Naive B cell (primary cell): ENCODE data around the gene CENPX. TPM values are rescaled to one million over a fixed set of nuclear protein-coding genes. Genes with fewer than 3 reads are reported as not detected.

ENCODE experiments used
- ATAC-seq, 2 donors: fragments of 150-1000 bp; cut with Tn5 transposase; 2 replicates each; pipeline ENCODE4 v1.10.0; 2021; ENCODE audit warnings: low read depth in 2 of 2, mild to moderate bottlenecking in 2 of 2, moderate library complexity in 2 of 2
- DNase-seq: peaks from one replicate; pipeline ENCODE4 v3.0.0; 2022
- H3K27ac Mint-ChIP-seq, 6 donors: one replicate each; pipeline ENCODE4 v1.8.0; 2020 to 2022; ENCODE audit warnings: mild to moderate bottlenecking in 6 of 6, mixed read lengths in 6 of 6, moderate library complexity in 5 of 6, inconsistent platforms in 2 of 6
- H3K27me3 Mint-ChIP-seq, 3 donors: one replicate each; pipeline ENCODE4 v1.8.0; 2021 to 2022; ENCODE audit warnings: mixed read lengths in 3 of 3, mild to moderate bottlenecking in 1 of 3
- H3K36me3 Mint-ChIP-seq, 2 donors: one replicate each; pipeline ENCODE4 v1.8.0; 2020 to 2022; ENCODE audit warnings: mixed read lengths in 2 of 2, inconsistent platforms in 1 of 2, mild to moderate bottlenecking in 1 of 2
- H3K4me1 Mint-ChIP-seq, 3 donors: one replicate each; pipeline ENCODE4 v1.8.0; 2020 to 2022; ENCODE audit warnings: mixed read lengths in 3 of 3, inconsistent platforms in 1 of 3, mild to moderate bottlenecking in 1 of 3, moderate library complexity in 1 of 3
- H3K4me3 Mint-ChIP-seq, 8 donors: one replicate each; pipeline ENCODE4 v1.8.0; 2020 to 2022; ENCODE audit warnings: mild to moderate bottlenecking in 8 of 8, mixed read lengths in 8 of 8, moderate library complexity in 8 of 8, inconsistent platforms in 2 of 8
- H3K9me3 Mint-ChIP-seq, 7 donors: one replicate each; pipeline ENCODE4 v1.8.0; 2020 to 2022; ENCODE audit warnings: mixed read lengths in 7 of 7, mild to moderate bottlenecking in 5 of 7, inconsistent platforms in 2 of 7, moderate library complexity in 1 of 7
- polyA plus RNA-seq, 6 donors: library from polyadenylated mRNA; unstranded; fragments of 300-500 nt; fragmentation: Illumina TruSeq; gene quantifications; one replicate each; pipeline ENCODE4 v1.2.3, GENCODE V29; 2021; ENCODE audit warnings: low read depth in 6 of 6

Gene CENPX
- polyA plus RNA-seq, 6 donors from 2014 or later: 52.6 to 77.6 (median 58.3) TPM

DNA sequence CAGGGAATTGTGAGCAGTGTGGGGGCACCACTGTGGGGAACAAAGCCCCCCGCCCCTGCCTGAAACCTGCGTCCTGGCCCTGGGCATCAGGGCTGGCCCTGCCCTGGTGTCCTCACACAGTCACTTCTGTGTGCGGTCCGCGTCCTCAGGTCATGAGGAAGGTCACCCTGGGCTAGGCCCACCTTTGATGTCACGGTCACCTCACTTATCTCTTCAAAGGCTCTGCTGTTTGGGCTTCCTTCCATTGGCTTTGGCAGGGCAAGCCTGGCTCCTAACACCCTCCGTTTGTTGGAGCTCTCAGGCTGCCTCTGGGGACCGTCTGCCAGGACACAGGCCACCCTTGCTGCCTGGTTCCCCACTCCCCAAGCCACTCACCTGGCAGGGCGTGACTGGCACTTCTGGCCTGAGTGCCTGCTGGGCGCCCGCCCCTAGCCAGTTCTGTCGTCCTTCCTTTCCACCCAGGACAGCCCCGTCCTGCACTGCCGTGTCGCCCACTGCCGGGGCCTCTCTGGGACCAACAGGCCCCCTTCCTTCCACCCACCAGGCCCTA, 8.8 kb downstream of the CENPX start:
- no peak overlapping the region for H3K4me3 Mint-ChIP-seq
- no peaks in the 10 kb centered on the region for H3K27me3 Mint-ChIP-seq
- ATAC-seq (no peak), DNase-seq (no peak)
- no peaks in the 10 kb centered on the region for H3K4me1 Mint-ChIP-seq
- H3K27ac Mint-ChIP-seq: no peak overlapping the region
- H3K36me3 Mint-ChIP-seq: no peaks in the 10 kb centered on the region
- no peaks in the 10 kb centered on the region for H3K9me3 Mint-ChIP-seq

DNA sequence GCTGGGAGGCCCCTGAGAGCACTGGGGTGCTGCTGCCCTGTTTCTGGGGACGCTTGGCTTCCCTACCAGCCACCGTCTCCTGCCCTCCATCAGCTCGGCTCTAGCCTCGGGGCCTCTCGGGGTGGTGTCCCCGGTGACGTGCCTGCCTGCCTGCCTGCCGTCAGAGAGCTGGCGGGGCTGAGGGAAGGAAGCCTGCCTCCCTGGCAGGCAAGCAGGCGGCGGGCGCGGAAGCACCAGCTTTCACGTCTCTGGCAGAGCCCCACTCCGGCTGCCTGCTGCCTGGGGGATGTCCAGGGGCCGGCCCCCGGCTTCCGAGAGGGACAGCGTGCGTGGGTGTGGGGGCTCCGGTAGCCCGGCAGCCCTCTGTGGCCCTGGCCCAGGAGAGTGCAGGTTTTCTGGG, 9.3 kb downstream of the CENPX start:
- no peaks in the 10 kb centered on the region for H3K9me3 Mint-ChIP-seq
- DNase-seq (no peak), ATAC-seq (no peak)
- H3K4me3 Mint-ChIP-seq: no peak overlapping the region
- no peak overlapping the region for H3K27ac Mint-ChIP-seq
- no peaks in the 10 kb centered on the region for H3K36me3 Mint-ChIP-seq
- H3K27me3 Mint-ChIP-seq: no peaks in the 10 kb centered on the region
- H3K4me1 Mint-ChIP-seq: no peaks in the 10 kb centered on the region

DNA sequence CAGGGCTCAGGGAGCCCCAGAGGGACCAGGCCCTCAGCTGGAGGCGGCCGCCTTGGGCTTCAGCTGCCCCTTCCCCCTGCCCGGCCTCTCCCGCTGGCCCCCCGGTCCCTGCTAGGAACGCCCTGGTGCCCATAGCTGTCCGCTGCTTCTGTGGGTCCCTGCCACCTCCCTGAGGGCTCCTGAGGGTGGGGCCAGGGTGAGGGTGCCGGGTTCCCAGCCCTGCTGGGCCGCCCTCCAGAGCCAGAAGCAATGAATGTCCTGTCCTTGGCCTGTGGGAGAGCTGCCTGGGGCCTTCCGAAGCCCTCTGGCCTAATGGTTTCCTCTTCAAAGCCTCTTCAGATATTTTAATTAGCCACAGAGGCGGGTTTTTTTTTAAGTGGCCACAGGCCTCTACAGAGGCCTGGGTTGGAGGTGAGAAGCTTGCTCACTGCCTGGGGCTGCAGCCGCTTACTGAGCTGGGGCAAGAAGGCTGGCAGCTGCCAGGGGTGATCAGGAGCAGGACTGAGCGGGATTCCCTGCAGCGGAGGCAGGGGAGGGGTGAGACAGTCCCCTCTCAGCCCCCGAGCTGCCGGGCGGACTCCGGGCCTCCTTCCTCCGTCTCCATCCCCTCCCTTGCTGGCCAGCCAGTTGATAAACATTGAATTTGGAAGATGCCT, 9.9 kb downstream of the CENPX start:
- Mint-ChIP-seq H3K4me1 (no peaks in the 10 kb centered on the region), H3K27me3 (no peaks in the 10 kb centered on the region), H3K27ac (no peak overlapping the region), H3K9me3 (no peaks in the 10 kb centered on the region), H3K36me3 (no peaks in the 10 kb centered on the region), H3K4me3 (no peak overlapping the region)
- DNase-seq: no peak
- no peak for ATAC-seq

DNA sequence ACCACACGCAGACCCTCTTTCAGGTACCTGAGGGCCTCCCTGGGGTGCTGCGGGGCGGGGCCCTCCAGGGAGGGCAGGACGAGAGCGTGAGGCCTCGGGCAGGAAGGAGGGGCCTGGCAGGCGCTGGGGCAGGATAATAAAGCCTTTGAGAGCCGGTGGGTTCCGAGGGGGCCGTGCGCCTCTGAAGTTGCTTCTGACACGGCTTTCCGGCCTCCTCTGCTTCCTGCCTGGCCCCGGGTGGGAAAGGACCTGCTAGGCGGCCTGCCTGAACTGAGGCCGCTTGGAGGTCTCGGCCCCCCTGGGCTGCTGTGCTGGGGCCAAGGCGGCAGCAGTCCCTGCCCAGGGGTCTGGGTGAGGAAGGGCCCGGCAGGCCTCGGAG, 10.4 kb downstream of the CENPX start:
- Mint-ChIP-seq H3K9me3 (no peaks in the 10 kb centered on the region), H3K36me3 (no peaks in the 10 kb centered on the region), H3K27ac (no peak overlapping the region), H3K27me3 (no peaks in the 10 kb centered on the region), H3K4me3 (no peak overlapping the region), H3K4me1 (no peaks in the 10 kb centered on the region)
- no peak for DNase-seq
- no peak for ATAC-seq

DNA sequence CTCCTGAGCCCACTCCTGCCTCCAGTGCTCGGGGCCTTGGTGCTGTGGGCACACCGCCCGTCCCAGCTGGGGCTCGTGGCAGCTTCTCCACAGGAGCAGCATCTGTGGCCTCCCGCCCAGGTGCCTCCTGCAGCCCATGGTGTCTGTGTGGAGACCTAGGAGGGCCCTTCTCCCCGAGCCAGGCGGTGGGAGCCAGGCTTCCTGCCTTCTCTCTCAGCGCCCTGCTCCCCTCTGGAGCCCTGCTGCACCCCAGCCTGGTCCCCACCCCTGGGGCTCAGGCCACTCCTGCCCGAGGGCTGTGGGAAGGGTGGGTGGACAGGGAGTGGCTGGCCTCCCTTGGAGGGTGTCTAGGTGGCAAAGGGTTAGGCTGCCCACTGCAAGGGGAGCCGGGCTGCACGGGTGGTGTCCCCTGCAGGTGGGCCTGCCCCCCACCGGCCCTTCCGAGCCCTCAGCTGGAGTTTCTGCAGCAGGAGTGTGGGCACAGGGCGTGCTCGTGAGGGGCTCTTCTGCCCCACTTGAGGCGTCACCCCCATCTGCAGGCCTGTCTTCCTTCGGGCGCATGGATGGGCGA, 11.0 kb downstream of the CENPX start:
- no peak for ATAC-seq
- no peaks in the 10 kb centered on the region for H3K27me3 Mint-ChIP-seq
- H3K4me1 Mint-ChIP-seq: no peaks in the 10 kb centered on the region
- H3K27ac Mint-ChIP-seq: no peak overlapping the region
- H3K9me3 Mint-ChIP-seq: no peaks in the 10 kb centered on the region
- no peak overlapping the region for H3K4me3 Mint-ChIP-seq
- no peaks in the 10 kb centered on the region for H3K36me3 Mint-ChIP-seq
- DNase-seq: no peak

DNA sequence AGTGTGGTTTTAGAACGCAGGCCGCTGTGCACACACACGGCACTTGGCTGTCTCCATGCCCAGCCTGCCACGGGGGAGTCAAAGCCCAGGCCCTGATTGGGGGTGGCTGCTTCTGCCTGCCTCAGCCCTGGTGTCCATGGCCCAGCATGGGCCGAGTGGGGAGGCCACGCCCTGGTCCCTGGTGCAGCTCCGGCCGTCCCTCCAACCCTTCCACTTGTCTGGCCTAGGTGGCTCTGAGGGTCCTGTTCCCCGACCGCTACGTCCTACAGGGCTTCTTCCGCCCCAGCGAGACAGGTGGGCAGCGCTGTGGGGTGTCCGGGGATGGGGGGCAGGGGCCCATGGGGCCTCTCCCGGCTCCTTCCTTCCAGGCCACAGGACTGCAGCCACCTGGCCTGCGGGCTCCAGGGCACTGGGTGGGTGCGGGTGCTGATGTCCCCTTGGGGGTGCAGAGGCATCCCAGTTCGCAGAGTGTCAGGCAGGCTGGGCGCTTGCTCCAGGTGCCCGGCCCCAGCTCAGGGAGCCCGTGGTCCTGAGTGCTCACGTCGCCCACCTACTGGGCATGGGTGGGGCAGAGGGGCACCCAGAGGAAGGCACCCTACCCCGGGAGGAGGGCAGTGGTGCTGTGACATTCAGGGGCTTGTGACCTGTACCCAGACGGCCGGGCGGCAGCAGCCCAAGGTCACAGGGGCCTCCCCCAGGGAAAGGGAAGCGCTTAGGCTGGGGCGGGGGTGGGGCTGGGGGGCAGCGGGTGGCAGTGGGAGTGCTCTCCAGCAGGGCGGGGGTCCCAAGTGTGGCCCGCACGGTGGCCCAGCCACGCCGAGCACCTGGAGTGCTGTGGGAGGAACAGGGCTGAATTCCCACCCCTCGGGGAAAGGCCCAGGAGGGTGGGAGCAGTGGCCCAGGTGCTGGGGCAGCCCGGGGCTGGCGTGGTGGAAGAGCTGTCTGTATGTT, 11.8 kb downstream of the CENPX start:
- H3K27me3 Mint-ChIP-seq: no peaks in the 10 kb centered on the region
- ATAC-seq (no peak), DNase-seq (no peak)
- H3K4me3 Mint-ChIP-seq: no peak overlapping the region
- H3K36me3 Mint-ChIP-seq: no peaks in the 10 kb centered on the region
- no peaks in the 10 kb centered on the region for H3K4me1 Mint-ChIP-seq
- no peak overlapping the region for H3K27ac Mint-ChIP-seq
- H3K9me3 Mint-ChIP-seq: no peaks in the 10 kb centered on the region

DNA sequence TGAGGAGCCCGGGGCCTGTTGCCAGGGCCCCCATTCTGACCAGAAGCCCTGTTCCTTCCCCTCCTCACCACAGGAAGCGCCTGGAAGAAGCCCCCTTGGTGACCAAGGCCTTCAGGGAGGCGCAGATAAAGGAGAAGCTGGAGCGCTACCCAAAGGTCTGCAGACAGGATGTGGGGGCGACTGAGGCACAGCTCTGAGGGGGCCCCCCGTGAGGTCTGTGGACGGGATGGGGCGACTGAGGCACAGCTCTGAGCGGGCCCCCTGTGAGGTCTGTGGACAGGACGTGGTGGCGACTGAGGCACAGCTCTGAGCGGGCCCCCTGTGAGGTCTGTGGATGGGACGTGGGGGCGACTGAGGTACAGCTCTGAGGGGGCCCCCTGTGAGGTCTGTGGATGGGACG, 13.3 kb downstream of the CENPX start:
- H3K36me3 Mint-ChIP-seq: no peaks in the 10 kb centered on the region
- no peaks in the 10 kb centered on the region for H3K27me3 Mint-ChIP-seq
- DNase-seq (no peak), ATAC-seq (no peak)
- H3K4me1 Mint-ChIP-seq: no peaks in the 10 kb centered on the region
- no peak overlapping the region for H3K27ac Mint-ChIP-seq
- H3K4me3 Mint-ChIP-seq: no peak overlapping the region
- H3K9me3 Mint-ChIP-seq: no peaks in the 10 kb centered on the region

DNA sequence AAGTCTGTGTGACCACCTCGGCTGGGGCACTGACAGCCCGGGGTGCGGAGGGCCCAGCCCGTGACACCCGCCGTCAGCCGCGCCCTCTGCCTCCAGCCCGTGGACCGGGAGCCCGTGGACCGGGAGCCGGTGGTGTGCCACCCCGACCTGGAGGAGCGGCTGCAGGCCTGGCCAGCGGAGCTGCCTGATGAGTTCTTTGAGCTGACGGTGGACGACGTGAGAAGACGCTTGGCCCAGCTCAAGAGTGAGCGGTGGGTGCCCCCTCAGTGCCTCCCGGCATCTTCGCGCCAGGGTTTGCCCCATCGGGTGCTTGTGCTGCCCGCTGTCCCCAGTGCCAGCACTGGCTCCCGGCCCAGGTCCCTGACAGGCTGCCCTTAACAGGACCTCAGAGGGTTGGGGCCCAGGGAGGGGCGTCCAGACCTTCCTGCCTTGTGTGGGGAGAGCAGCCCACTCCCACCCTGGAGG, 13.7 kb downstream of the CENPX start:
- no peaks in the 10 kb centered on the region for H3K4me1 Mint-ChIP-seq
- no peaks in the 10 kb centered on the region for H3K9me3 Mint-ChIP-seq
- no peak for ATAC-seq
- DNase-seq: no peak
- no peak overlapping the region for H3K4me3 Mint-ChIP-seq
- no peaks in the 10 kb centered on the region for H3K36me3 Mint-ChIP-seq
- H3K27me3 Mint-ChIP-seq: no peaks in the 10 kb centered on the region
- H3K27ac Mint-ChIP-seq: no peak overlapping the region

DNA sequence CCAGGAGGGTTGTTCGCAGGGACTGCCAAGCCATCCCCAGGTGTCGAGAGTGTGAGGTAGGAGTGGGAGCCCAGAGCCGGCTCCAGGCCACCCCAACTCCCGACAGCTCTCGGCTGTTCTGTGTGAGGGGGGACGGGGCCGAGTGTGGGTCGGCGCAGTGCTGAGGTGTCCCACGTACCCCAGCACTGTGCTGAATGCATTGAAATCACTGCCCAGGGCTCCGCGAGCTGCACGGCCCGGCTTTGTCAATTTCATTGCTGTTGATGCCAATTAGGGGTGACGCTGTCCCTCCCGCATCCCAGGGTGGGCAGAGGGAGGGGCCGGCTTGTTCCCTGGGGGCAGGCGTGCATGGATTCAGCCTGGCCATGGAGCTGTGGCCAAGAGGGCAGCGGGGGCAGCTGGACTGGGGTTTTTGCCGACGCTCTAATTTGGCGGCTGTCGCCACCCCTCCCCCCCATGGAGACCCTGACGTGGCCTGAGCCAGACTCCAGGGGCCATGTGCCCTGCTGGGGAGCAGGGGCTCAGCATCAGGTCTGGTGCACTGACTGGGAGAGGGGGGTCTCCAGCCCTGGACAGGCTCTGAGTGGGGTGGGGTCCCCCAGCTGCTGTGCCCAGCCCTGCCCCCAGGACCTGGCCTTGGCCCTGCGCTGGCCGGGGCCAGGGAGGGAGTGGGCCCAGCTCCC, 14.3 kb downstream of the CENPX start:
- Mint-ChIP-seq H3K4me3 (no peak overlapping the region), H3K27me3 (no peaks in the 10 kb centered on the region), H3K36me3 (no peaks in the 10 kb centered on the region), H3K4me1 (no peaks in the 10 kb centered on the region), H3K27ac (no peak overlapping the region), H3K9me3 (no peaks in the 10 kb centered on the region)
- ATAC-seq (no peak), DNase-seq (no peak)

DNA sequence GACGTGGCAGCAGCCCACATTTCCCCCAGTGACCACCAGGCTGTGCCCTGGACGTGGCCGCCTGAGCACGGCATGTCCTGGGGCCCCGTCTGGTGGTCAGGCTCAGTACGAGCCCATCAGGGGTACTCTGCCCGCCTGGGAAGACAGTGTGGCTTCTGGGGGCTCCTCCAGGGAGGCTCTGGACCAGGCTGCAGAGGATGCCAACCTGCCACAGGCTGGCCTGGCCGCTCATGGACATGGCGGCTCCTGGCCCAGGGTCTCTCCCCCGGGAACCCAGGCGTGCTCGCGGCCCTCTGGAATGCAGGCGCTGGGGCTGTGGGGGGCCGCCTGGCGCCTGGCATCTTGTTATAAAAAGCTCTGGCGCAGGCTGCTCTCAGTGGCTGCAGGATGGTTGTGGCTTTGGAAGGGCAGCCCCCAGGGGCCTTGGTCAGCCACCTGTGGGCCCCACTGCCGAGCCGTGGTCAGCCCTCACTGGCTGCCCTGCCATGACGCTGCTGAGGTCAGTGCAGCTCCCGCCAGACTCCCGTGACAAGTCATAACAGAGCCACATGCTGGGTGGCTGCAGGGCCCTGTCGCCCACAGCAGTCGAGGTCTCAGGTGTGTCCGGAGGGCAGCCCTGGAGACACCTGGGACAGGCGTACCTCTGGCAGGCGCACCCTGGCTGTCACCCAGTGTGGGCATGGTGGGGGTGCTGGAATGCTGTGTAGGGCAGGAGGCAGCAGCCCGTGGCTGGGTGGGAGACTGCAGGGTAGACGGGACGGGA, 15.0 kb downstream of the CENPX start:
- H3K27ac Mint-ChIP-seq: no peak overlapping the region
- no peak for ATAC-seq
- no peaks in the 10 kb centered on the region for H3K9me3 Mint-ChIP-seq
- no peaks in the 10 kb centered on the region for H3K36me3 Mint-ChIP-seq
- DNase-seq: no peak
- no peaks in the 10 kb centered on the region for H3K4me1 Mint-ChIP-seq
- H3K4me3 Mint-ChIP-seq: no peak overlapping the region
- no peaks in the 10 kb centered on the region for H3K27me3 Mint-ChIP-seq

DNA sequence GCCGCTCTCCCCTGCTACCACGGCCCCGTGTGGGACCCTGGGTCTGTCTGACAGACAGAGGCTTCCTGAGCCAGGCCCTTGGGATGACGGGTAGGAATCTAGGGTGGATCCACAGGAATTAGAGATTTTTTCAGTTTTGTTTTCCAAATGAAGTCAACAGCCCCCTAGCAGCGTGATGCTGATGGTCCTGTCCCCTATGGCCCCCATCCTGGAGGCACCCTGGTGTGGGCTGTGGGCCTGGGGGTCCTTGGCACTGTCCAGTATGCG, 15.5 kb downstream of the CENPX start:
- Mint-ChIP-seq H3K4me3 (no peak overlapping the region), H3K36me3 (no peaks in the 10 kb centered on the region), H3K4me1 (no peaks in the 10 kb centered on the region), H3K9me3 (no peaks in the 10 kb centered on the region), H3K27ac (no peak overlapping the region), H3K27me3 (no peaks in the 10 kb centered on the region)
- DNase-seq (no peak), ATAC-seq (no peak)

DNA sequence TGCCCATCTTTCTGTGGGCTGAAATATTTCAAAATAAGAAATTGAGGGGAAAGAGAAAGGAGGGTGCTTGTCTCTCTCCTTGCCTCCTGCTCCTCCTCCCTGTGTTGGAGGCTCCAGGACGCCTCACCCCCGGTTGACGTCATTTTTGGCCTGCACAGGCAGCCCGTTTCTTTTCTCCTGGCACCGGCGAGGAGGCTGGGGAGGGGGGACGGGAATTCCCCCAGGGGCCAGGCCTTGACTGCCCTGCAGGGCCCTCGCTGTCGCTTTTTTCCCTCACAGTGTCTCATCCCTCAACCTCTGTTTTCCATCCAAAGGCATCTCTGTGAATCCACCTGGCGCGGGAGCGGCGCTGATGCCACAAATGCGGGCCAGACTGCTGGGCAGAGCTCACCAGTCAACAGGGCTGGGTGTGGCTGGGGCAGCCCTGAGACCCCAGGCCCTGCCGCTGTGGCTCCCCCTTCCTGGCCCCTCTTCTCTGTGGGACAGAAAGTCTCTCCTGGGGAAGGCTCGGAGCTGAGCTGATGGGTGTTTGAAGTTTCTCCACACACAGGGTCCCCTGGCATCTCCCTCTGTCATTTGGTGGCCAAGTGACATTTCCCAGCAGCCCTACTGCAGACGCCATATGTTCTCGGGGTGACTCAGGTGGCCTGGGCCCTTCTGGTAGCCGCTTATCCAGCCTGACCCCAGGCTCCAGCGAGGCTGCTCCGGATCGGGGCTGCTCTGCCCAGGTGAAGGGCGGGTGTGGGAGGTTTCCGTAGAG, 16.0 kb downstream of the CENPX start:
- no peak for ATAC-seq
- no peak for DNase-seq
- Mint-ChIP-seq H3K27me3 (no peaks in the 10 kb centered on the region), H3K4me3 (no peak overlapping the region), H3K9me3 (no peaks in the 10 kb centered on the region), H3K27ac (no peak overlapping the region), H3K4me1 (no peaks in the 10 kb centered on the region), H3K36me3 (no peaks in the 10 kb centered on the region)
